ENCODE data around the gene HSPA12B. TPM values are rescaled to one million over a fixed set of nuclear protein-coding genes. Genes with fewer than 3 reads are reported as not detected.

HSPA12B gene
- total RNA-seq, 2 experiments from 2014 or later, result 0.08 TPM; not detected in 1

DNA sequence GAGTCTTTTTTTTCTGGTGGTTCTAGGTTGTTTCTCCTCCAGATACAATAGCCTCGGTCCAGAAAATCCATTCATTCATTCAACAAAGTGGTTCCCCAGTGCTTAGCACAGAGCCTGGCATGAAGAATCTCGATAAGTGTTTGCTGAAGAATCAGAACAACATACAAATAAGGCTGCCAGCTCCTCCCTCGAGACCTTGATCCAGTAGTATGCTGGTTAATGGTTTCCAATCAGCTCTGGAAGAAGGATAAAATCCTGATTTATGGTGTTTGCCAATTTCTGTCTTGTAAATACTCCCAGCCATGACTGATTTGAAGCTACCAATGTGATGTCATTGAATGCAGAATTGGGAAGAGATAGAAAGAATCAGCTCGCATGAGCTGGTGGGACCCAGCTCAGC lies 3.3 kb downstream of the HSPA12B start:
- Histone ChIP-seq H3K27me3 (ENCODE audit: control insufficient read depth in 1 of 2, insufficient read depth in 2 of 2, low read length in 2 of 2) (peaks cover 18 to 21% of the 10 kb centered on the region in 2 experiments), H3K9me3 (ENCODE audit: control insufficient read depth in 1 of 2, insufficient read depth in 1 of 2, low read length in 2 of 2) (no peaks in the 10 kb centered on the region), H3K36me3 (ENCODE audit: insufficient read depth, low read length) (no peaks in the 10 kb centered on the region), H3K27ac (ENCODE audit: low read depth in 1 of 2, low read length in 2 of 2) (no peak overlapping the region), H3K4me1 (ENCODE audit: insufficient read depth, low read length) (no peaks in the 10 kb centered on the region), H3K4me3 (ENCODE audit: low read length) (no peak overlapping the region)
- Mint-ChIP-seq H3K27me3 (peaks cover 34% of the 10 kb centered on the region), H3K4me3 (no peak overlapping the region), H3K36me3 (ENCODE audit: low read depth) (no peaks in the 10 kb centered on the region), H3K9me3 (no peaks in the 10 kb centered on the region), H3K27ac (no peak overlapping the region), H3K4me1 (ENCODE audit: low read depth) (no peaks in the 10 kb centered on the region)
- ChIA-PET CTCF (no interaction called here), POLR2A (no interaction called here)
- intact Hi-C loops (cut with DNase I, micrococcal nuclease), result no loop called here
- ATAC-seq (ENCODE audit: poor library complexity) (no peak), DNase-seq (no peak)
- TF ChIP-seq, protein P1, sequence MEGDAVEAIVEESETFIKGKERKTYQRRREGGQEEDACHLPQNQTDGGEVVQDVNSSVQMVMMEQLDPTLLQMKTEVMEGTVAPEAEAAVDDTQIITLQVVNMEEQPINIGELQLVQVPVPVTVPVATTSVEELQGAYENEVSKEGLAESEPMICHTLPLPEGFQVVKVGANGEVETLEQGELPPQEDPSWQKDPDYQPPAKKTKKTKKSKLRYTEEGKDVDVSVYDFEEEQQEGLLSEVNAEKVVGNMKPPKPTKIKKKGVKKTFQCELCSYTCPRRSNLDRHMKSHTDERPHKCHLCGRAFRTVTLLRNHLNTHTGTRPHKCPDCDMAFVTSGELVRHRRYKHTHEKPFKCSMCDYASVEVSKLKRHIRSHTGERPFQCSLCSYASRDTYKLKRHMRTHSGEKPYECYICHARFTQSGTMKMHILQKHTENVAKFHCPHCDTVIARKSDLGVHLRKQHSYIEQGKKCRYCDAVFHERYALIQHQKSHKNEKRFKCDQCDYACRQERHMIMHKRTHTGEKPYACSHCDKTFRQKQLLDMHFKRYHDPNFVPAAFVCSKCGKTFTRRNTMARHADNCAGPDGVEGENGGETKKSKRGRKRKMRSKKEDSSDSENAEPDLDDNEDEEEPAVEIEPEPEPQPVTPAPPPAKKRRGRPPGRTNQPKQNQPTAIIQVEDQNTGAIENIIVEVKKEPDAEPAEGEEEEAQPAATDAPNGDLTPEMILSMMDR (IDR thresholded peaks at IDR 0.05), result no peak

DNA sequence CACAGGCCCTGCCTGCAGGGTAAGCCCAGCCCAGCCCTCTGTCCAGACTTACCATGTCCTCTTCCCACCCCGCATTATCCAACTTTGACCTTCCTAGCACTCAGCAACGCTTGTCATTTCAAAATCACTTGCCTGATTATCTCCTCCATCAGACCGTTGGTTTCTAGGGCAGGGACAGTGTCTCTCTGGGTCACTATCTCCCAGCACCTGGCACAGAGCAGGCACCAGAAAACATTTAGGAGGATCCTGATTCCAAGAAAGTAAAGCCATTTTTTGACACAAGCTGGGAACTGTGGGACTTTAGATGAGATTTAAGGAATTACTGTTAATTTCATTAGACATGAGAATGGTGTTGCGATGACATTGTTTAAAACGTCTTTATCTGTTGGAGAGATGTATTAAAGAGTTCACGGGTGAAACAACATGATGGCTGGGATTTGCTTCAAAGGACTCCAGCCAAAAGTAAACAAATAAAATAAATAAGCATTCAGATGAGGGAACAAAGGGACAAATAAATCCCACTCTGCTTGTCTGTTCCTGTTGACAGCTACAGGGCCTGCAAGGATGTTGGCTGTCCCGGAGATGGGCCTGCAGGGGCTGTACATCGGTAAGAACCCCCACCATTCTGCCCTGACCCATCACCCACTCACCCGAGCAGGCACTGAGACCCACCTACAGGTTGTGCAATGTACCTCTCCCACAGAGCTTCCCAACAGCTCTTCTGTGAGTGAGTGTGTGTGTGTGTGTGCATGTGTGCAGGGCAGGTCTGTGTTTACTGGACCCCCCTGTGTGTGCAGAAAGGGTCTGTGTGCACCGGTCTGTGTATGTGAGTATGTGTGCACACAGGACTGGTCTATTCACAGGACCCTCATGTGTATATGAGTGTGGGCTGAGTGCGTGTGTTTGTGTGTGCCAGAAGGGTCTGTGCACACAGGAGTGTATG lies 5.9 kb downstream of the HSPA12B start:
- intact Hi-C loops (cut with DNase I, micrococcal nuclease), result no loop called here
- TF ChIP-seq, protein P1 (IDR thresholded peaks at IDR 0.05), result no peak
- no peak overlapping the region for H3K4me3 ChIP-seq (ENCODE audit: low read length)
- no peak for DNase-seq
- no peaks in the 10 kb centered on the region for H3K36me3 ChIP-seq (ENCODE audit: insufficient read depth, low read length)
- Mint-ChIP-seq H3K36me3 (ENCODE audit: low read depth) (no peaks in the 10 kb centered on the region), H3K27me3 (peaks cover 15% of the 10 kb centered on the region), H3K9me3 (no peaks in the 10 kb centered on the region), H3K27ac (no peak overlapping the region), H3K4me1 (ENCODE audit: low read depth) (no peaks in the 10 kb centered on the region), H3K4me3 (no peak overlapping the region)
- H3K9me3 ChIP-seq (ENCODE audit: control insufficient read depth in 1 of 2, insufficient read depth in 1 of 2, low read length in 2 of 2), result no peaks in the 10 kb centered on the region
- POLR2A ChIA-PET, result no interaction called here
- H3K27me3 ChIP-seq (ENCODE audit: control insufficient read depth in 1 of 2, insufficient read depth in 2 of 2, low read length in 2 of 2), result peaks cover 2 to 3% of the 10 kb centered on the region in 2 experiments
- no peak overlapping the region for H3K27ac ChIP-seq (ENCODE audit: low read depth in 1 of 2, low read length in 2 of 2)
- CTCF ChIA-PET, result no interaction called here
- no peak for ATAC-seq (ENCODE audit: poor library complexity)
- no peaks in the 10 kb centered on the region for H3K4me1 ChIP-seq (ENCODE audit: insufficient read depth, low read length)

DNA sequence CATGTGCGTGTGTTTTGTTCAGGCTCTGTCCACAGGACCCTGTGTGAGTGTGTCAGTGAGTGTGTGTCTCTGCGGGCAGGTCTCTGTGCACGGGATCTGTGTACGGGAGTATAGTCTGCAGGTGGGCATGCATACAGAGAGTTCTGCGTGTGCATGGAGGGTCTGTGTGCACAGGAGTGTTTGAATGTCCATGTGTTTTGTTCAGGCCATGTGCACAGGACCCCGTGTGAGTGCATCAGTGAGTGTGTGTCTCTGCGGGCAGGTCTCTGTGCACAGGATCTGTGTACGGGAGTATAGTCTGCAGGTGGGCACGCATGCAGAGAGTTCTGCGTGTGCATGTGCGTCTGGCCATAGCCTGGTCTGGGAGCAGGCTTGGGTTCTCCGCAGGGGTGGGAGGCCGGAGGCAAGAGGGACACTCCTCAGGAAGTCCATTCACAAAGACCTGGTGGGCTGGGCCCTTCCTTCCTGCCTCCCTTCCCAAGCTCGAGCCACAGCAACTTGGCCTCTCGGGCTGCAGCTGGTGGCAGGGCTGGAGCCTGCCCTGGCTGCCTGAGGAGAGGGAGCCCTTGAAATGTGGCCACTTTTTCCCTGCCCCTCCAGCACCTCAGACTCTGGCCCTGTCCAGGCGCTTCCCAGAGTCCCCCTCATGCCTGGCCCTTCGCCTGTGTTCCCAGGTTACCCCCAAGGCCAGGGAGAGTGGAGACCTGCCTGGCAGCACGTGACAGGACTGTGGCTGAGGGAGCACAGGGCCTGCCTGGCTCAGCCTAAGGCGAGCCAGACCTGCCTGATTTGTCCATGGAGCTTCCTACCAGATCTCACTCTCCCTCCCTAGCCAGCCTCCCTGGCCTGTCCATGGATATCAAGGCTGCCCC lies 6.8 kb downstream of the HSPA12B start:
- H3K36me3 ChIP-seq (ENCODE audit: insufficient read depth, low read length), result no peaks in the 10 kb centered on the region
- no peak overlapping the region for H3K27ac Mint-ChIP-seq
- TF ChIP-seq, protein P1 (IDR thresholded peaks at IDR 0.05), result no peak
- H3K4me3 Mint-ChIP-seq, result no peak overlapping the region
- DNase-seq (no peak), ATAC-seq (ENCODE audit: poor library complexity) (no peak)
- H3K4me1 Mint-ChIP-seq (ENCODE audit: low read depth), result peaks cover 3% of the 10 kb centered on the region
- H3K4me1 ChIP-seq (ENCODE audit: insufficient read depth, low read length), result no peaks in the 10 kb centered on the region
- ChIA-PET CTCF (no interaction called here), POLR2A (no interaction called here)
- intact Hi-C loops (cut with DNase I, micrococcal nuclease), result no loop called here
- H3K27me3 Mint-ChIP-seq, result peaks cover 7% of the 10 kb centered on the region
- H3K4me3 ChIP-seq (ENCODE audit: low read length), result no peak overlapping the region
- no peaks in the 10 kb centered on the region for H3K9me3 Mint-ChIP-seq
- H3K27ac ChIP-seq (ENCODE audit: low read depth in 1 of 2, low read length in 2 of 2), result no peak overlapping the region
- no peaks in the 10 kb centered on the region for H3K36me3 Mint-ChIP-seq (ENCODE audit: low read depth)
- H3K27me3 ChIP-seq (ENCODE audit: control insufficient read depth in 1 of 2, insufficient read depth in 2 of 2, low read length in 2 of 2), result no peaks in the 10 kb centered on the region
- H3K9me3 ChIP-seq (ENCODE audit: control insufficient read depth in 1 of 2, insufficient read depth in 1 of 2, low read length in 2 of 2), result no peaks in the 10 kb centered on the region
